Measurements from ENCODE around the gene SEC61A2.

The SEC61A2 gene

DNA sequence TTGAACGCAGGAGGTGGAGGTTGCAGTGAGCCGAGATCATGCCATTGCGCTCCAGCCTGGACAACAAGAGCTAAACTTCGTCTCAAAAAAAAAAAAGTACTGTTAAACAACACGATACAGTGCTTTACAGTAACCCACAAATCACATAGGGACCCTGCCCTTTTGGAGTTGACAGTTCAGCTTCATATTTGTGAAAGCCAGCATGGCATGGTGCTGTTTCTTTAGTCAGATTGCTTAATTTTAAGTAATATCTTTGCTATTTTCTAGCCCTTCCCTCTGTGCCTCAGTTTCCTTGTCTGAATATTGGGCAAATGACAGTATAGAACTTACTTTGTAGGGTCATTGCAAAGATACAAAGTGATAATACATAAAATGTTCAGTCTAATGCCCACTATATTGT is 71.4 kb downstream of the SEC61A2 start:
- no peak for DNase-seq

DNA sequence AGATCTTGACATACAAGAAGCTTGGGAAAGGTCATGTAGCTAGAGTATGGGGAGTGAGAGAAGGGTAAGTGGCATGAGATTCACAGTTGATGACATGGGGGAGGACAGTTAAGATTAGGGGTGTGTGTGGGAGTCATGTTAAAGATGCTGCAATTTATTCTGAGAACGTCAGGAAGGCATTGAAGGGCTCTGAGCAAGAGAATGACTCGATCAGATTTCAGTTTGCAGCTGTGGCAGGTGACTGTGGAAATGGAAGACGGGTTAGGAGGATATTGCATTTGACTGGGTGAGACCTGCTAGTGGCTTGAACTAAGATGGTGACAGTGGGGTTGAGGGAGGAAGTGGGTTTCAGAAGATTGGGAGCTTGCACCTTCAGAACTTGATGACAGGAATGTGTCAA is 72.1 kb downstream of the SEC61A2 start:
- no peak for DNase-seq

DNA sequence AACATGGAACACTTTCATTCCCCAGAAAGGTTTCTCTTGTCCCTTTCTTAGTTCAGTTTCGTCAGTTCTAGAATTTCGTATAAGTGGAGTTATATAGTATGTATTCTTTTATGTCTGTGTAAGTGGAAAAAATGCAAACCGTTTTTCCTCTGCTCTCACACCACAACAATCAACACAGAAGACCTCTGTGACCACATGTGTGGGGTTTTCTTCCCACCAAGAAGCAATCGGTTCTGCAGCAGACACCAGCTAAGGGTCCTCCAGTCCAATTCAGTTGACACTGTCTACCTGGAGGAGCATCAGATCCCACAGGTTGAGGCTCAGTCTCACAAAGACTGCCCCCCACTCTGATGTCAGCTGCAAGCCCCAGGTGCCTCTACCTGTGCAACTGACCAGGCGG is 72.7 kb downstream of the SEC61A2 start:
- no peak for DNase-seq

DNA sequence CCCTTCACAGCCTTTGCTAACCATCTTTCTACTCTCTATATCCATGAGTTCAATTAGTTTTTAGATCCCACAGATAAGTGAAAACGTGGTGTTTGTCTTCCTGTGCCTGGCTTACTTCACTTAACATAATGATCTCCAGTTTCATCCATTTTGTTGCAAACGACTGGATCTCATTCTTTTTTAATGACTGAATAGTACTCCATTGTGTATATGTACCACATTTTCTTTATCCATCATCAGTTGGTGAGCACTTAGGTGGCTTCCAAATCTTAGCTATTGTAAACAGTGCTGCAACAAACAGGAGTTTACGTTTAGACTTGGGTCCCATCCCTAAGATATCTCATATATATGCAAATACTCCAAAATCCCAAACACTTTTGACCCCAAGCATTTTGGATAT is 75.6 kb downstream of the SEC61A2 start:
- DNase-seq = no peak

DNA sequence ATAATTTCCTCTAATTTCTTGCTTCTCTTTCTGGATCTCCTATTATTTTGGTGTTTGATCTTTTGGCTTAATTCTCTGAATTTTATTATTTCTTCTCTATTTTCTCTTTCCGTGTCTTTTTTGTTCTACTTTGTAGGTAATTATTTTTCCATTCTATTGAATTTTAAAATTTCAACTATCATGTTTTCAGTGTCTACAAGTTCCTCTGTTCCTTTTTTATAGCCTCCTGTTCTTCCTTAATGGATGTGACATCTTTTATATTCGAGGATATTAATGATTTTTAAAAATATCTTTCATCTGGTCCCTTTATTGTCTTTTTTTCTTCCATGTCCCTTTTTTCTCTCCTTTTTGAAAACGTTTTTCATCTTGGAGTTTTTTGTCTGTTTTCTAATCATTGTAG is 77.6 kb downstream of the SEC61A2 start:
- DNase-seq = no peak

DNA sequence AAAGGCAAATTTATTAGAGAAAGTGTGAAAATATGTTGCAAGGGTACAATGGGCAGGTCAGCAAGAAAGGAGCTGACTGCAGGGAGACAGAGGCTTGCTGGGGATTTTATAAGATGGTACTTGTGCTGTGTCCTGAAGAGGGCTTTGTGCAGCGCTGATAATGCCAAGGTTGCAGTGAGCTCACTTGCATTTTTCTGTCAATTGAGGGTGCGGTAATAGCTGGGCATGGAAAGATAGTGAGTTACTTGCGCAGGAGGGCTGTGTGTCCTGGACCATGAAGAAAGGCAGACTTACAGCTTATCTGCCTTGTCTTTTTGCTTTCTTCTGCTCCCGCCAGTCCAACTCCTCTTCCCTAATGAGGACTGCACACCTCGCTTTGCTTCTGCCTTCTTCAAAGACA is 79.0 kb downstream of the SEC61A2 start:
- no peak for DNase-seq

DNA sequence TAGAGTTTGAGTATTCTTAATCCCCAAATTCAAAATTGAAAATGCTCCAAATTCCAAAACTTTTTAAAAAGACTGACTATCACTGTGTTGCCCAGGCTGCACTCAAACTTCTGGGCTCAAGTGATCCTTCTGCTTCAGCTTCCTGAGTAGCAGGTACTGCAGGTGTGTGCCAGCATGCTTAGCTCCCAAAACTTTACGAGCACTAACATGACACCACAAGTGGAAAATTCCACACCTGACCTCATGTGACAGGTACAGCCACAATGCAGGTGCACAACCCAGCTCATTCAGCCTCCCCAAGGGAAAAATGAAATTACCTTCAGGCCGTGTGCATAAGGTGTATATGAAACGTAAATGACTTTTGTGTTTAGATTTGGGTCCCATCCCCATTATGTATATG is 83.0 kb downstream of the SEC61A2 start:
- DNase-seq = no peak

DNA sequence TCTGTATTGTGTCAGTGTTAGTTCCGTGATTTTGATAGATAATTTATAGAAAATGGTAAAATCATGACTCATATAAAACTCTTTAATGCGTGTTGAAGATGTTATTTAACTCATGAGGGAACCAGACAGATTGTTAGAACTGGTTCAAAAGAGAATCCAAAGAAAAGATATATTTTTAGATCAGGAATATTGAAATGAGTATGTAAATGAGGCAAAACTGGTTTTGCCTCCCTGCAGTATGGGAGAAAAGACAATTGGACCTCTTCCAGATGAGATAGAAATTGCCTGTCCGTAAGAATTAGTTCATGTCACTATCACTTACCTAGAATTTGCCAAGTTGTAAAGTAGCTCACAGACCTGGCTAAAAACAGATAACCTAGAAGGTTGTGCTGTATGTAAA is 84.1 kb downstream of the SEC61A2 start:
- DNase-seq = no peak

DNA sequence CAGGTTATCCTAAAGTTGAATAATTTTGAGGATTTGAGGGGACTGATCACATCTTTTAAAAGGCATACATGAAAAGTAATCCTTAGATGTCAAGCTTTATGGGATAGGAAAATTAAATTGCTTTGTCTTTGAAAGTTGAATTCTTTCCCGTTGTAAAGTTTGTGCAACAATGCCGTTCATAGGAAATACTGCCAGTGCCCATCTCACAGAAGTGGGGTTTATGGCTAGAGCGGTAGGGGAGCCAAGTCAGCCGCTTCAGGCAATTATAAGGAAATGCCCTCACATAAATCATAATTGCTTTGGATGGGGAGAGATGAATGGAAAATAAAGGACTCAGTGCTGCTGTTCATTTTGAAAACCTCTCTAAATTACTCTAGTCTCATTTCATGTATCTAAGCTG is 84.6 kb downstream of the SEC61A2 start:
- no peak for DNase-seq

DNA sequence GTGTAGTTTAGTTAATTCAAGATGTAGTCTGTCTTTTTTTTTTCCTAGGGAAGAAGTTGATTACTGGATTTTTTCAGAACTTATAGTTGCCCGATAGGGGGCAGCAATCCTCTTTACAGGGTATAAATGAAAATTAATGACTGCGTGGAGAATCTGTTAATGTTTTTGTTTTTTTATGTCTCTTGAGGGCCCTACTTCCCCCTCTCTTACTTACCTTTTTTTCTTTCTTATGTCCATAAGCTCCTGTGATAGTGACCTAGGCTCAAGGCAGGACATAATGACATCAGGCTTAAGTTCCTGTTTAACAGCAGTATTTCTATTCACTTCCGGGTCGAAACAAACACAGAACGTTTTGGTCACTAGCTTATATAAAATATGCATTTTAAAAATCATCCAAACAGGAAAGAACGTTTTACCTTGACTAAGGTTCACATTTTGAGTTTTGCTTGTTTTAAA is 85.3 kb downstream of the SEC61A2 start:
- DNase-seq = no peak
